Kidney glomerular epithelial cell (primary cell): ENCODE results near the gene ST6GAL2.

Experiments
- DNase-seq: peaks from one replicate; lab custom pipeline; 2025; lab: John Stamatoyannopoulos, UW

Gene ST6GAL2

DNA sequence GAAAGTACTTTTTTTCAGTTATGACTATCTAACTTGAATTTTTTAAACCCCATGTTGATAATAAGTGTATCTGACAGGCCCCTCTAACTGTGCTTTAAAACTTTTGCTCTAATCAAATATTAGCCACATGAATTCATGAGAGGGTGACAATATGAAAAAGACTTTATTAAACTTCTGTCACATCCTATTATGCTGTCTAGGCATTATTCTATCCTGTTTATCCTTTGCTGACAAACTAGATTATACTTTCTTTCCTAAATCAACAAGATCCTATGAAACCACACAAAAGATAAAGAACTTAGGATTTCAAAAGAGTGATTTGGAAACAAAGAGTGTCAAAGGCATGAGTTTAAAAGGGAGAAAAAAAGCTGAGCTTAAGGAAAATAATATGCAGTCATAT lies 57.8 kb downstream of the ST6GAL2 start:
- no peak for DNase-seq

GRCh38 chr2:106827158-106827557 lies 58.8 kb downstream of the ST6GAL2 start:
- no peak for DNase-seq

- peak; percentile 16 for DNase-seq
These were observed 60.8 kb downstream of the ST6GAL2 start for GRCh38 chr2:106825161-106825560.

GRCh38 chr2:106816974-106817373 lies 69.0 kb downstream of the ST6GAL2 start:
- no peak for DNase-seq

- no peak for DNase-seq
These were observed 73.1 kb downstream of the ST6GAL2 start for GRCh38 chr2:106812841-106813240.

GRCh38 chr2:106812383-106812782 lies 73.6 kb downstream of the ST6GAL2 start:
- no peak for DNase-seq

GRCh38 chr2:106805716-106806115 lies 80.3 kb downstream of the ST6GAL2 start:
- DNase-seq: no peak

DNA sequence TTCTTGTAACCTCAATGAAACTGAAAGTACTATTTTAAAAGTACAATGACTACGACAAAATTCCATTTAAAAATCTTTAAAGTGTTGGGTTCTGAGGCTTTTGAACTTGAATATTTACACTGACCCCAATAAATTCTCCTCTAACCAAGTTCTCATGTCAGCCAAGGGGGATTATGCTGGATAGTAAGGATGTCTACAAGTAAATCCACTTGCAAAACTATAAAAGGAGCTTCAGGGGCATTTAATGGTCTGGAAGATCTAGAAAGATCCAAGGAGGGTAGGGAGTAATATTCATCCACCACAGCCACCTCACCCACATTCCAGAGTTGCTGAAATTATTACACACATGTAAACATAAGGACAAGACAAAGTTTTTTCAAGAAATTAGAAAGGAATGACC lies 81.8 kb downstream of the ST6GAL2 start:
- DNase-seq: no peak

DNA sequence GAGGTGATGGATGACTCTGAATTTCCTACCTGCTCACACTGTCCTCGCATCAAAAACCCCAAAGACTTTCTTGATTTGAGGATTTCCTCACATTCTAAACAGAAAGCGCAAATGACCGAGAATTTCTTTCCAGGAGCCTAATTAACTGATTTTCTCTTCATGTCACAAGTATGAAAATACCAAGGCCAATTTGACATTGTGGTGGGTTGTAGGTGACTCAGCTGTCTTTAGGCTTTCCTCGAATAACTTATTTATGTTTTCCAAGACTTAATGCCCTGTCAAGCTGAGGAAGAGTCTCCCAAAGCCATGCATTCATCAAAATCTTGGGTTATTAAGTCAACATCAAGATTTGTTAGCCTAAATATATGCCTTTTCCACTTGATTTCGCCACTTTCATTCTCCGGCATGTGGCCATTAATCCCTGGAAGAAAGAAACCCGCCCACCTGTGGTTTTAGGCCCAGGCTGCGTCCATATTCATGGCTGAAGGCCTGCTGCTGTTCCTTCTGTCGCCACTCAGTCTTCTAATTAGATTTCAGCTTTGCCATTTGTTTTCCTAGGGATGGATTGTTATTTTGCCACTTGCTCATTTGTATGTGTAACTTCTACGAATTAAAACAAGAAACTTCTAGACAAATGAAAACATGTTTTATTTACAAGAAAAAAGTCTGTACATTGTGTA lies 84.9 kb downstream of the ST6GAL2 start:
- no peak for DNase-seq

DNA sequence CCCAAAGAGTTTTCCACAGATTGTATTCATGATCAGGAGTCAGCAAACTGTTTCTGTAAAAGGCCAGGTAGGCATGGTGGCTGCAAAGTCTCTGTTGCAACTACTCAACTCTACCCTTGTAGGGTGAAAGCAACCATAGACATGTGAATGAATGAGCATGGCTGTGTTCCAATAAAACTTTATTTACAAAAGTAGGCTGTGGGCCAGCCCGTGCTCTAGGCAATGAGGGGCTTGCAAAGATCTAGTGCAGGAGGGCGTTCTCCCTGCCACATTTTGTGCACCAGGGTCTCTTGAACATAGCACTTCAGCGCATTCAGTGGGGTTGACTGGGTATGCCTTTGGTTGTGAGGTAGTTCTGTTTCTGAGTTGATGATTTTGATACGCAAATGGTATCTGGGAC lies 85.8 kb downstream of the ST6GAL2 start:
- no peak for DNase-seq

DNA sequence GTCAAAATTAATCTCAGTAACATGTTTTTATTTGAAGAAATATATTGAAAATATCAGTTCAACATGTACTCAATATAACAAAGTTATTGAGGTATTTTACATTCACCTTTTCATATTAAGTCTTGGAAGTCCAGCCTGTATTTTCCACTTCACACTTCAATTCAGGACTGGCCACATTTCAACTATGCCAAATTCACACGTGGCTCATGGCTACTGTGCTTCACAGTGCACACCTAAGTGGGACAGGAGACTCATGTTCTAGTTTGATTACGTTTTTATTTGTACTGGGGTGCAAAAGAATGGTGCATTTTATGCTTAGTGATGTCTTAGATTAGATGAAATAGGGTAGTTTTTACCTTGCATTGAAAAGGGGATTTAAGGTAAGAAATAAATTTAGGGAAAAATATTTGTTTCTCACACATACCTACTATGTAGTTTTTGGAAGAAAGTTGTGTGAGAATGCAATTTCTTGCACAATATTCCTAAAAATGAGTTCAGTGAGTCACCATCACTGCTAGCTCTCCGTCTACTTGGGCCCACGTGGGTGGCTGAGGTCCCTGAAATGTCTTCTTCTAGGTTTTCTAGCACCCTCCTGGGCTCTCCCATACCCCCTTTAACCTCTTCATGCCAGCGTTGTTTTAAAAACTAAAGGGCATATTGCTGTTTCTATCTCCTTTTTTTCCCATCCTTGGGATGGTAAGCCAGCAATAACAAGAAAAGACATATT lies 87.0 kb downstream of the ST6GAL2 start:
- DNase-seq: no peak

- DNase-seq: no peak
These were observed 88.5 kb downstream of the ST6GAL2 start for GRCh38 chr2:106797494-106797893.

DNA sequence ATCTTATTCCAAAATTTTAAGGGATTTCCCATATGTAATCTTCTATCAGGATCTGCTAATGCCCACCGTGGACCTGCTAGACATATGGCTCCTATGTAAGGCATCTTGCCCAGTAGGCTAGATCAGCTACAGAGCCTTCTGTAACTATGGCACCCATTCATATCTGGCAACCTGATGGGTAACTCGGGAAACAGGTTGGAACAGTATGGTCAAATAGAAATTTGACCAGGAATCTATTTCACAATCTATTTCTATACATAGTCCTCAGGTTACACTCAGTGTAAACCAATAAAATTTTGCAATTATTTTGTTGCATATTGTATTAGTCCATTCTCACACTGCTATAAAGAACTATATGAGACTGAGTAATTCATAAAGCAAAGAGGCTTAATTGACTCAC lies 93.3 kb downstream of the ST6GAL2 start:
- DNase-seq: no peak

GRCh38 chr2:106789185-106789584 lies 96.8 kb downstream of the ST6GAL2 start:
- no peak for DNase-seq

DNA sequence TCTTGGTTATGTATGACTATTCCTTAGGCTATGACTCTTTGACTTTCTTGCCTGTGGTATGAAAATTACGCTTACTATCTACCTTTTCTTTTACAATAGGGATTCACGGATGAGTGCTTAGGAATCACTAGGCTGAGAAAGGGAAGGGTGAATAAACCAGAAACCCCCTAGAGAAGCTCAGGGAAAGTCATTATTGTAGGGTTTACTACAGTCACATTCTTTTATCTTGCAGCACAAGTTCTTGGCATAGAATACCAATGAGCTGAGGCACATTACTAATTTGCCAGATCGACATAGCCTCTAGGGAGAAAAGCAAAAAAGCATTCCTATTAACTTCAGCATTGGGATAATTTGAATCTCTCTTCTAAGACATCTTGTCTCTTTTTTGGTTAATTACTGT lies 103.3 kb downstream of the ST6GAL2 start:
- DNase-seq: peak; percentile 44

DNA sequence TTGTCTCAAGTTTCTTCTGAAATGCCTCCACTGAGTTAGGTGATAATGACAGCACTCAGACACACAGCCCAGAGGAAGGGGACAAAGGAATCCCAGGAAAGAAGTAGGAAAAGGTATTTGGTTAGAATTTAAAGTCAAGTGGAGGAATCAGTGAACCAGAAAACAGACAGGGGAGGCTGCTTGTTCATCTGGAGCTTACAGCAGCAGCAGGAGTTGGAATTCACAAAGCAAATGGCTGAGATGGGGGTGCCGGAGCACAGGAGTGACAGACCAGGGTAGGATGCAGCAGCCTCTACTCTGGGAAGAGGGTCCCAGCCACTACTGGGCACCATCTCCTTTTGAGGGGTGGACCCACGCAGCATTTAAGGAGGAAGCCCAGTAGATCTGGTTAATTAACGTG lies 104.8 kb downstream of the ST6GAL2 start:
- DNase-seq: no peak

GRCh38 chr2:106771811-106772210 lies 114.2 kb downstream of the ST6GAL2 start:
- no peak for DNase-seq

DNA sequence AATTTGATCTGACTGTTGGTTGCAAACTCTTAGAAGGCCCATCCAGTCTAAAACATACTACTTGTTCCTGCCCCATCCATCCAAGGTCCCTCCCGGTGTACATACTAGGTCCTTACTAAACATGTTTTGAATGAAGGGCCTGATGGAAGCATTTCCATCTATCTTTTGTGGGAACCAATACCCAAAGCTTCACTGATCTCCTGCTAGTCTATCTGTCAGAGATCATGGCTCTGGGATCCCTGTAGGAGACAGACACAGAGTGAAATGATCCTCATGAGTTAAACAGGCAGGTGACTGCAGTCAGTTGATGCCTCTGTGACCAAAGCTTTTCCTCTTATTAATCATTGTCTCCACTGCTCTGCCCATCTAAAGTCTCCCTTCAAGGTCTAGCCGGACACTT lies 115.0 kb downstream of the ST6GAL2 start:
- no peak for DNase-seq

DNA sequence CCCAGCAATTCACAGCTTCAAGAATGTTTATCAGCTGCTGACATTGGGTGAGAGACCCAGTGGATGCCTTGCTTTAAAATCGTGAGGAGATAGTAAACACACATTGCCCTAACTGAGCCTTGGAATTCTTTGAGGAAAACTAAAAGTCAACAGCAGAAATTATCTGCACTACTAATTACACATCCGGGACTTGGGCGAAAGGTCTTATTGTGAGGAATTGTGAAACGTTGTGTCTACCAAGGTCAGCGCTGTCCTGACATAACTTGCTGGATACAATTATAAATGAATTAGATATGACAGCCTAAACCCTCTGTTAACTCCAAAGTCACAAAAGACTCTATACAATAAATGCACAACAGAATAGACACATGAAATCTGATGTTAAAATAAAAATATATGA lies 121.4 kb downstream of the ST6GAL2 start:
- no peak for DNase-seq

DNA sequence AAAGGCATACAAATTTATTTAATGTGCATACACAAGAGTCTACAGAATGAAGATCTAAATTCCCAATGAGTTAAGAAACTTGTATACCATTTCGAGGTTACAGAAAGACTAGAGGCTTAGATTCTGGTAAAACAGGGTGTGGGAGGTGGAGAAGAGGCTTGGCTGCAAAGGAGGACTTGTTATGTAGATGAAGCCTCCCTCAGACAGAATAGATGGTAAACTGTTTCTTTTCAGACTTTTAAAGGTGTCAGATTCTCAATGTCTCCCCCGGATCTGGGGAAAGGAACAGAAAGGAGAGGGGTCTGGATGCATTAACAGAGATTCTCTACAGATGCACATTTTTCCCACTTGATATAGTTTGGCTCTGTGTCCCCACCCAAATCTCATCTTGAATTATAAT lies 126.0 kb downstream of the ST6GAL2 start:
- no peak for DNase-seq

- no peak for DNase-seq
These were observed 127.0 kb downstream of the ST6GAL2 start for GRCh38 chr2:106758901-106759497.
